COLO668 (cell line): ENCODE results near the gene CNNM1.

Source experiments
- DNase-seq: peaks from one replicate; lab custom pipeline; 2025; ENCODE audit not compliant: unreplicated experiment; lab: John Stamatoyannopoulos, UW

CNNM1 gene

GRCh38 chr10:99370993-99371392 lies 41.8 kb downstream of the CNNM1 start:
- DNase-seq: peak; percentile 4

GRCh38 chr10:99372546-99373271 lies 43.6 kb downstream of the CNNM1 start:
- no peak for DNase-seq

- no peak for DNase-seq
Measured at GRCh38 chr10:99374526-99374925, 45.4 kb downstream of the CNNM1 start.

DNA sequence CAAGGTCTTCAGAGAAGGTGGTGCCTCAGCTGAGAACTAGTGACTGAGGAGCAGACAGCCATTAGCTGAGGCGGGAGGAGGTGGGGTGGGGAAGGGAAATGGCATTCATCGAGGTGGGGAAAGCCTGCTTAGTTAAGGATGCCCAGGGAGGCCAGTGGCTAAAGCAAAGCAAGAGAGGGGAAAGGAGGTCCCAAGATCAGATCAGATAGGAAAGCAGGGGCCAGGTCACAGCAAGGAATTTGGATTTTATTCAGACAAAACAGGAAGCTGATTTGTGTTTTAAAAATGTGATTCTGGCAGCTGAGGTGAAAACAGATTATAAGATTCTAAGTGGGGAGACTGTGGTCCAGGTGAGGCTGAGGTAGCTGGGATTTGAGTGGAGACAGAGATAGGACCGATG lies 45.8 kb downstream of the CNNM1 start:
- DNase-seq: no peak

DNA sequence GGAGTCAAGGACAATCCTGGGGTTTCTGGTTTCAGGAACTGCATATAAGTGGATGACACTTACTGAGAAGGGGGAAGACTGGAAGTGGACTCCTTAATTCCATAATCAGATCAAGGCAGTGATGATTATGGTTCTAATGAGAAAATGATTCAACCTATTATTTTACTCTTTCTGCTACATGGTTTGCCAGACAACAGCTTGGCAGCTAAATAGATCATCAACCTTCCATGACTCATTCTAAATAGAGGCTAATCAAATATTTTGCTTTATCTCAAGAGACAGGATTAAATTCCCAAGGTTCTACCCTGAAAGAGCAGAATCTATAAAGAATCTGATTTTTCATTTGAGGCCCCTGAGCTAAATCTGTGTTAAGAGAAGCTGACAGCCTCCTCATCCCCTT lies 46.3 kb downstream of the CNNM1 start:
- no peak for DNase-seq

DNA sequence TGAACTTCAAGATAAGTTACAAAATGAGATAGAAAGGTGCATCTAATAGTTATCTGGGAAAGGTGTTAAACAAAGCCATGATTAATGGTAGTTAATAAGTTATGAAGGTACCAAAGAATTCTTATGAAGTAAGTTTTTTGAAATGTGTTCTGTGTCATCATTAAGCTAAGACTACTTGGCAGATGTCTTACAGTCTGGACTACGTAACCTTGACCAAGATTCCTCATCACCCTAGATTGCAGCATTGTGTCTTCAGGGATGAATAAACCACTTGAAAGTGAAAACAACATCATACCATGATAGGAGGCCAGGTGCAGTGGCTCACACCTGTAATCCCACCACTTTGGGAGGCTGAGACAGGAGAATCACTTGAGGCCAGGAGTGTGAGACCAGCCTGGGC lies 53.0 kb downstream of the CNNM1 start:
- DNase-seq: no peak

DNA sequence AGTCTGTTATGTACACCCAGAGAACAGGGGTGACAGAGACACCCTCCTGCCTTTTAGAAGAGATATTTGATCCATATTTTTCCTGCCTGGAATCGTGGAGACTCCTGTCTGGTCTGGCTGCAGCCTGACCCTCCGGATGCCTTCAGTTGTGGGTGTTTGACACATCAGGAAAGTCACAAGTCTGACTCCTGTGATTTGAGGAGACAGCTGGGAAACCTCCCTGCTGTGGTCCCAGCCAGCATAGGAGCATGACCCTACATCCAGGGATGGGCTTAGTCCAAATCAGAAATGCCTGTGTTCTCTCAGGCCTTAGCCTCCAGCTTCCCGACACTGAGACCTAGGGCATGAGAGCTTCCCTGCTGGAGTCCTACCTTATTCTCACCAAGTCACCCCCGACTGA lies 57.9 kb downstream of the CNNM1 start:
- DNase-seq: no peak

GRCh38 chr10:99387541-99387940 lies 58.4 kb downstream of the CNNM1 start:
- no peak for DNase-seq

DNA sequence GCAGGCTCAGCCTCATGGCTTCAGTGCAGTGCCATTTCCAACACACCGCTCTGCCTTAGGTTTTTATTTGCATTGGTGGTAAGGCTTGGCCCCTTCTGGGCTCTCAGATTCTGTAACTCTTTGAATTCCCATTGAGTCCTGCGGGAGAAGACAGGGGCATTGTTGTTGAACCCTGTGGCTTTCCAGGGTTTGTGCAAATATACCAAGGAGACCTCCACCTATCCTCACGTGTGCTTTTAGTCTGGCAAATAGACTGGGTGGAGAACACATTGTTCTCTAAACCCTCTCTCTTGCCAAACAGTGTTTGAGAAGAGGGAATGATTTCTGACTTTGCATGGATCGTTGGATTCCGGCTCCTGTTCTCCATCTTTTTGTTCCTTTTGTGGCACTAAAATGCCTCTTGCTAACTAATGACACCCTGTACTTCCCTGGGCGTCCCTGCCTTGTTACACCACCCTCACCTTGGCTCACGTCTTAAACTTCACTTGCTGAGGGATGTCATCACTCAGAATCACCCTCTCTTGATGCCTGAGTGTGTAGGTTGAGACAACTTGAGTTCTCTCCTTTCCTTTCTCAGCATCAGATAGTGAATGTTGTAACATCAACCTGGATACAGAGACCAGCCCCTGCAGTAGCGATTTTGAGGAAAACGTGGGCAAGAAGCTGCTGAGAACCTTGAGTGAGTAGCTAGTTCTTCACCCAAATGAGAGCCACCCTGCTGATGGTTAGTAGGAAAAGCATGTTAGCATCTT lies 60.7 kb downstream of the CNNM1 start:
- DNase-seq: no peak

DNA sequence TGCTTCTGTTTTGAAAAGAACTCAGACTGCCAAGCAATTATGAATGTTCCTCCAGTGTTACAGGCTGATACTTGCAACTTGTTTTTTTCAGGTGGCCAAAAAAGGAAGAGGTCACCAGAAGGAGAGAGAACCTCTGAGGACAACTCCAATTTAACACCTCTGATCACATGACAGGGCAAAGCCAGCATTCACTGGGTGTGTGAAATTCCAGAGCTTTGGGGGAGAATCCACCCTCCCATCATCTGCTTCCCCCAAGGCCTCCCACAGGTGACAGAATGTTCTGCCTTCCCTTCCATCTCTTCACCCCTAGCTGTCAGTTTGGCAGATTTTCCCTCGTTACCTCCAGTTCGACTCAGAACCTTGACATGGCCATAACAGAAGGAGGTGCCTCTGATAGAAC lies 62.2 kb downstream of the CNNM1 start:
- DNase-seq: no peak

DNA sequence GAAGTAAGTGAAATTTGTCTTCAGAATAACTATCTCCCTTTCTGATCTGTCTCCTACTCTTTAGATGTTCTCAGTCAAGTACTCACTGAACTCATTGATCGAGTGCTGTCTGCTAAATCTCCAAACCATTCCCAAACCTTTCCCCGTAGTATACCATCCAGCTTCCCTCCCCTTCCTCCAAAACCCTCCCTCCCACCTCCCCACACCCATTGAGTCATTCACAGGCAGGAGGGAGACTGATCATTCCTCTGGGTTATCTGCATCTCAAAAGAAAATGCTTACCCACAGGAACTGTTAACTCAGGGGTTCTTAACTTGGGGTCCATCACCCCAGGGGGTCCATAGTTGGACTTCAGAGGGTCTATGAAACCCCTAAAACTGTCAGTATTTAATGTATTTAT lies 63.9 kb downstream of the CNNM1 start:
- DNase-seq: no peak

DNA sequence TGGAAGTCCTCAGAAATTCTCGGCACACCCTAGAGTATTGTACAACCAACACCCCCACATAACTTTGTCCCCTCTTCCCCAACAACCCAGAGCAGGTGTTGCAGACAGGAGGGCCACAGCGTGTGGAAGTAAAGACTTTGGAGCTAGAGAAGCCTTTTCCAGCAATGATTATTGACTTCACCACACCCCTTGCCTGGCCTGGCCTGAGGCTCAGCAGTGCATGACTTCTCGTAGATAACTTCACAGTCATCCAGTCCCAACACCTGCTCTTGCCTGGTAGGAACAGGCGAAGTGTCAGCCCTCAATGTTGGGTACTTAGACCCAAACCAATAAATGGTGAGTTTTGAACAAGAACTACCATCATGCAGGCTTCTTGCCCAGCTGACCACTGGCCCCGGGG lies 64.5 kb downstream of the CNNM1 start:
- peak; percentile 16 for DNase-seq

DNA sequence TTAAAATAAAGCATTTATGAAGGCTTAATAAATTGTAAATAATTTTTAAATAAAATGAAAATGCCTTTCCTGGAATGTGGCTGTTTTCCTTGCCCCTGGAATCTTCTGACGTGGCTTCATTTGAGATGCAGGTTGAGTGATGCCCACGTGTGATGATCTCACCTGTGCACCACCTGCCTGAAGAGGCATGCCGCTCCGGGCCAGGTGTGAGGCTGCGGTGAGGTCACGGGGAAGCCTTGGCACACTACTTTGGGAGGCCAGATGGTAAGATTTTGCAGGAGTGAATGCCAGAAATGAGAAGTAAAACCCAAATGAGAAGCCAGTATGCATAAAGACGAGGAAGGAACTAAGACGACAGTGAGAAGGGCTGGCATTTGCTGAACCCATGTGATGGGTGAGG lies 65.1 kb downstream of the CNNM1 start:
- DNase-seq: peak; percentile 80

DNA sequence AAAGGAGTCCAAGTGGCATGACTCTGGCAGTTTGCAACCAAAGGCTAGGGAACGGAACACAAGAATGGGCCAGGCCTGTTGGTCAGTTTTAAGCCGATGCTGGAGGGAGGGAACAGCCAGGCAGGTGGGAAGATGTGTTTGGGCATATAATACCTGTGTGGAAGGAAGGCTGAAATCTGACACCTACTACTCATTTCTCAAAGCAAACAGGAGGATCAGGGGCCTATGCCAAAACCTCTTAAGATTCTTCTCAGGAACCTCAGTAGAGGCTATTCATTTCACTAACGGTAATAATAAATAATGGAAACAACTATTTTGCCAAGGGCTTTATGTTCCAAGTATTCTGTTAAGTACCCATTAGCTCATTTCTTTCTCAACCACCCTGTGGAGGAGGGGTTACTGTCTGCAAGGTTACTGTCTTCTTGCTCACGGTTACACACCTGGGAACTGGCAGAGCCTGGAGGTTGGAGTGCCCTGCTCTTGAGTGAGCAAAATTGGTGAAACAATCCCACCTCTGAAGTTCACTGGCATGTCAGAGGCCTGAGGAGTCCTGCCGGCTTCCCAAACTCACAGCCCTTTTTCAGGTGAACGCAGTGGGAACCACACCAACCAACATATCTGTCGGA lies 65.7 kb downstream of the CNNM1 start:
- DNase-seq: peak; percentile 27

DNA sequence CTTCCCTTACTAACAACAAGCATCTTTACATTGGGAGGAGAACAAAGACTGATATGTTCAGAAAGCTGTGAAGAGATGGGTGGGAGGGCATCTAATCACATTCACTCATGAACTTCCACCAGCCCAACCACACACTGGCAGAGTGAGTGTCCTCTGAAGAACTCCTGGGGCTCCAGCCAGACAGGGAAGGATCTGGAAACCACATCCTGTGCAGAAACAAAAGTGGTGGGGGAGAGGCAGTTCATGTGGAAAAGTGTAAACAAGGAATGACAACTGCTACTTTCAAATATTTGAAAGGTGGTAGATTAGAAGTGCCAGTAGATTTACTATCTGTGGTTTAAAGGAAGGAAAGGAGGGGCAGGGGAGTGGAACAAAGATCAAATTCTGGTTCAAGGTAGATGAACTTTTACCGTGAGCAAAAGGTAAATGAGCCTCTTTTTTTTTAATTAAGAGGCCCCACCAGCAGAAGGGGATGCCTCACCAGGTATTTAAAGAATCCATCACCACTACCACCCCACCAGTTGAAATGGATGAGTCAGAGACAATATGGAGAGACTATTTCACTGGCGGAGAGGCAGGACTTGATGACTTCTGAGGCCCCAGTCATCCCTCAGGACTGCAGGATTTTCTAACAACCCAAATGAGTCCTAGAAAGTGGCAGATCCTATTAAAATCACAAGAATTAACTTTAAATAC lies 66.7 kb downstream of the CNNM1 start:
- peak; percentile 63 for DNase-seq

GRCh38 chr10:99396471-99396870 lies 67.3 kb downstream of the CNNM1 start:
- DNase-seq: no peak

- no peak for DNase-seq
Measured at GRCh38 chr10:99399664-99400063, 70.5 kb downstream of the CNNM1 start.

DNA sequence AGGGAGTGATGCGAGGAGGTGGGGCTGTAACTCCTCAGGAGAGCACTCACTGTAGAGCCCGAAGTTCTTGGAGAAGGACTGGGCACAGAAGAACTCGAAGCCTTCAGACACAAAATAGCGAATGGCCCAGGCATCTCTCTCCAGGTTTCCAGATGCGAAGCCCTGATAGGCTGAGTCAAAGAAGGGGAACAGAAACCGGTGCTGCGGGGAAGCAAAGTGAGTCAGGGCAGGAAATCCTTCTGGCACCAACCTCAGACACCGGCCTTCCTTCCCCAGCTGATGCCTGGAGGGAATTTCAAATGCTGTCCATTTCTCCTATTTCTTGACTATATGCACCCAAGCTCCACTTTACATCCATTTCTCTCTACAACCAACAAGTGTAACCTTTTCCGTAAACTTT lies 74.5 kb downstream of the CNNM1 start:
- no peak for DNase-seq

- DNase-seq: no peak
Measured at GRCh38 chr10:99406149-99406548, 77.0 kb downstream of the CNNM1 start.

DNA sequence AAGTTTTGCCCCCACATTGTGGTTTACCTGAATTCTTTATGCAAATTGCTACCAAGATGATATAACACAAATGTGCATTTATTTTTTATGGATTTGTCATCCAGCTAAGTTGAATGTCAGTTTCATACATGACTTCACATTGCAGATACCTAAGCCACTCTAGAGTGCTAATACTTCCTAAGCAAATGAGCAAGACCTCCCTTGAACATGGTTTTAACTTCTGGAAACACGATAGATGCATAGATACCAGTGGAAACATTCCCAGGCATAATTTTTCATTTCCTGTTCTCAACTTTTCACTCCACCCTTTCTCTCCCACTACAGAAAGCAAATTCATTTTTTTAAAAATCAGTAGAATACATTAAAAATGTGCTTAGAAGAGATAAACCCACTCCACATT lies 81.0 kb downstream of the CNNM1 start:
- no peak for DNase-seq

DNA sequence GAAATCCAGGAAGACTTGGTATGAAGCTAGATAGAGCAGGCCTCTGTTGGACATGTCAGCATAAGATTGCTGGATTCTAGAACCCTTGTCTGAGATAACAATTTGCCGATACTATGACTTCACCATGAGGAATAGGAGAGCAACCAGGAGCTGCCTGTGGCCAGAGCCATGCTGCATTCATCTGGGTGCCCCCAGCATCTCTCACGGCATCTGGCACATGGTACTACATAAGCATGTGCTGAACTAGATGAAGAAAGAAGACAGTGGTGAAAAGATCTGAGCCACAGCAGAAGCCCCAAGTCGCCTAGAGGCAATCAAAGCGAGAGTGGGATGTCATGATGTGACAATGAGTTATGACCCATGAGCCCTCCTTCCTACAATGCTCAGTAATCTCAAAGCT lies 81.7 kb downstream of the CNNM1 start:
- no peak for DNase-seq

DNA sequence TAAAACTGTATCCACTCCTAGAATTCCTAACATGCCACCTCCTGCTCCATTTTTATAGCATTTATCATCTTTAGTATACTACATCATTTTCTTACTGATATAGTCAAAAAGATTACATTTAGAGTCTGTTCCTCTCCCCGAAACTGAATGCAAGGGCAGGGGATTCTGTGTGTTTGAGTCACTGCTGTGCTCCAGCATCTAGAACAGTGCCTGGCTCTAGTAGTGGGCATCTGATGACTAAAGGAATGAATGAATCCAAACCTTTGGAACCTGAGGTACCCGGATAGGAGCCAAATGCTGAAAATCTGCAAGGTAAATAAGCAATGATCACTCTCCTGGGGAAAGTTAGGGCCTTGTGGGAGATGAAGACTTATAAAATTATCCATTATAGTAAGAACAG lies 82.4 kb downstream of the CNNM1 start:
- DNase-seq: no peak
